Measurements from ENCODE around the gene SLC20A1. TPM values are rescaled to one million over a fixed set of nuclear protein-coding genes. Genes with fewer than 3 reads are reported as not detected.

SLC20A1 gene
- total RNA-seq, 1 donor from 2014 or later: 18.4 TPM

DNA sequence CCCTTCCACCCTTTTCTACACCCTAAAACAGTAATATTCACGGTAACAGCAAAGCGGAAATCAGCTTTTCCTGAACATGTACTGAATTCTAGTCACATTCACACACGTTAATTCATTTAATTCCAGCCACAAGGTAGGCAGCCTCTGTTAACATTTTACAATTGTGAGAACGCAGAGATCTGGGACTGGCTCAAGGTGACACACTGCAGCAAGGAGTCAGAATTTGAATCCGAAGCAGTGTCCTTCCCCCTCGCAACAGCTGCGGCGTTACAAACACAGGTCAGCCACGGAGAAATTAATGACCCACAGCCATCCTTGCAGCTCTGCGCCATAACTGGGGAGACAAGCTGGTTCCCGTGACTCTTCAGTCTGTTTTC lies 818 bp upstream of the SLC20A1 start:
- TF ChIP-seq, protein P1, sequence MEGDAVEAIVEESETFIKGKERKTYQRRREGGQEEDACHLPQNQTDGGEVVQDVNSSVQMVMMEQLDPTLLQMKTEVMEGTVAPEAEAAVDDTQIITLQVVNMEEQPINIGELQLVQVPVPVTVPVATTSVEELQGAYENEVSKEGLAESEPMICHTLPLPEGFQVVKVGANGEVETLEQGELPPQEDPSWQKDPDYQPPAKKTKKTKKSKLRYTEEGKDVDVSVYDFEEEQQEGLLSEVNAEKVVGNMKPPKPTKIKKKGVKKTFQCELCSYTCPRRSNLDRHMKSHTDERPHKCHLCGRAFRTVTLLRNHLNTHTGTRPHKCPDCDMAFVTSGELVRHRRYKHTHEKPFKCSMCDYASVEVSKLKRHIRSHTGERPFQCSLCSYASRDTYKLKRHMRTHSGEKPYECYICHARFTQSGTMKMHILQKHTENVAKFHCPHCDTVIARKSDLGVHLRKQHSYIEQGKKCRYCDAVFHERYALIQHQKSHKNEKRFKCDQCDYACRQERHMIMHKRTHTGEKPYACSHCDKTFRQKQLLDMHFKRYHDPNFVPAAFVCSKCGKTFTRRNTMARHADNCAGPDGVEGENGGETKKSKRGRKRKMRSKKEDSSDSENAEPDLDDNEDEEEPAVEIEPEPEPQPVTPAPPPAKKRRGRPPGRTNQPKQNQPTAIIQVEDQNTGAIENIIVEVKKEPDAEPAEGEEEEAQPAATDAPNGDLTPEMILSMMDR (IDR thresholded peaks at IDR 0.05): no peak
- no peaks in the 10 kb centered on the region for H3K27me3 ChIP-seq
- peaks cover 0 to 20% of the 10 kb centered on the region in 2 donors for H3K4me1 ChIP-seq
- H3K27ac ChIP-seq: peak overlapping the region; percentile 95 to 98
- intact Hi-C loops (cut with DNase I): loop anchor here (1.0 to 5.0 kb wide), 7 partner anchors 18 to 1523 kb away; partner anchors contain the start of genes BCL2L11, CHCHD5, POLR1B and TMEM87B
- H3K36me3 ChIP-seq: peaks cover 0 to 19% of the 10 kb centered on the region in 2 donors
- DNase-seq (ENCODE audit: low spot score in 2 of 2): no peak
- H3K9me3 ChIP-seq: no peaks in the 10 kb centered on the region
- H3K4me3 ChIP-seq: peak overlapping the region; percentile 74 to 96

DNA sequence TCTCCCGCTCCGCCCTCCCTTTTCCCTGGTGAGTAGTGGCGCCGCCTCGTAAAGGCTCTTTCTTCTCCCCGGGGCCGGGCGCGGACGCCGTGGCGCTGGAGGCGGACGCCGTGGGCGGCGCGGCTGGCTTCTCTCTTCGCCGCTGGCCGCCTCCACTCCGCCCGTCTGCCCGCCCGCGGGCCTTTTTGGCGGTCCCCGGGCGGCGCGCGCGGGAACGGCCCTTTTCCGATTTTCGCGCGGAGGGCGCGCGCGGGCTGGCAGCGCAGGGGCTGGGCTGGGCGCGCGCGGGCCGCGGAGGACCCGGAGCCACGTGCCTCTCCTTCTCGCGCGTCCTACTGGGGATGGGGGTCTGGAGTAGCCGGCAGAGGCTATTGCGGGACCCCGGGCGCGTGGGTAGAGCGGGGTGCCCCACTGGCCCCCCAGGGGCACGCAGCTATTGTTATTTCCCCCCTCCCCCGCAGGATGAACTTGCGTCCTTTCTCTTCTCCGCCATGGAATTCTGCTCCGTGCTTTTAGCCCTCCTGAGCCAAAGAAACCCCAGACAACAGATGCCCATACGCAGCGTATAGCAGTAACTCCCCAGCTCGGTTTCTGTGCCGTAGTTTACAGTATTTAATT lies 472 bp downstream of the SLC20A1 start:
- Histone ChIP-seq H3K9me3 (no peaks in the 10 kb centered on the region), H3K27ac (peak overlapping the region; percentile 95 to 98), H3K27me3 (no peaks in the 10 kb centered on the region), H3K36me3 (peaks cover 5 to 30% of the 10 kb centered on the region in 2 donors), H3K4me3 (peak overlapping the region; percentile 74 to 96), H3K4me1 (peaks cover 0 to 20% of the 10 kb centered on the region in 2 donors)
- TF ChIP-seq, protein P1 (IDR thresholded peaks at IDR 0.05): peak in 1 of 3 experiments; percentile 17
- DNase-seq (ENCODE audit: low spot score in 2 of 2): no peak
- intact Hi-C loops (cut with DNase I): loop anchor here (5.0 kb wide), 2 partner anchors 164 to 589 kb away; partner anchors contain the start of genes TMEM87B and TTL

DNA sequence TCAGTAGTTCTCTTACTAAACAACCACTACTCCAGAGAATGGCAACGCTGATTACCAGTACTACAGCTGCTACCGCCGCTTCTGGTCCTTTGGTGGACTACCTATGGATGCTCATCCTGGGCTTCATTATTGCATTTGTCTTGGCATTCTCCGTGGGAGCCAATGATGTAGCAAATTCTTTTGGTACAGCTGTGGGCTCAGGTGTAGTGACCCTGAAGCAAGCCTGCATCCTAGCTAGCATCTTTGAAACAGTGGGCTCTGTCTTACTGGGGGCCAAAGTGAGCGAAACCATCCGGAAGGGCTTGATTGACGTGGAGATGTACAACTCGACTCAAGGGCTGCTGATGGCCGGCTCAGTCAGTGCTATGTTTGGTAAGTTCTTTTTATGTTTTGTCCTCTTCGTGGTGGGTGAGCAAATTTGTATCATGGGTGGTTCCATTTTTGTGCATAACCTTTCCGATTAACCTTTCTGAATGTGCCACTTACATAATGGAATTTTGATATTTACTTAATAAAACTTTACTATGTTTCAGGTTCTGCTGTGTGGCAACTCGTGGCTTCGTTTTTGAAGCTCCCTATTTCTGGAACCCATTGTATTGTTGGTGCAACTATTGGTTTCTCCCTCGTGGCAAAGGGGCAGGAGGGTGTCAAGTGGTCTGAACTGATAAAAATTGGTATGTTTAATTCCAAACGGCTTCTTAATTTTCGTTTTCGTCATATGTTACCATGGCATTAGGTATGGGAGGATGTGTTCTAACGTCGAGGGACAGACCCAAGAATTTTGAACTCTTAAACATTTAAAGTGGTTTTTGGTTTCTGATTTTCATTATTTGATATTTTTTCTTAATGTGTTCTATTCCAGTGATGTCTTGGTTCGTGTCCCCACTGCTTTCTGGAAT lies 1.3 kb downstream of the SLC20A1 start:
- Histone ChIP-seq H3K27ac (peak overlapping the region; percentile 95 to 98), H3K4me1 (peaks cover 0 to 20% of the 10 kb centered on the region in 2 donors), H3K9me3 (no peaks in the 10 kb centered on the region), H3K36me3 (peaks cover 8 to 39% of the 10 kb centered on the region in 2 donors), H3K4me3 (peak overlapping the region; percentile 74 to 96), H3K27me3 (no peaks in the 10 kb centered on the region)
- intact Hi-C loops (cut with DNase I): loop anchor here (5.0 kb wide), 2 partner anchors 165 to 590 kb away; partner anchors contain the start of genes TMEM87B and TTL
- DNase-seq (ENCODE audit: low spot score in 2 of 2): no peak
- TF ChIP-seq, protein P1 (IDR thresholded peaks at IDR 0.05): no peak

DNA sequence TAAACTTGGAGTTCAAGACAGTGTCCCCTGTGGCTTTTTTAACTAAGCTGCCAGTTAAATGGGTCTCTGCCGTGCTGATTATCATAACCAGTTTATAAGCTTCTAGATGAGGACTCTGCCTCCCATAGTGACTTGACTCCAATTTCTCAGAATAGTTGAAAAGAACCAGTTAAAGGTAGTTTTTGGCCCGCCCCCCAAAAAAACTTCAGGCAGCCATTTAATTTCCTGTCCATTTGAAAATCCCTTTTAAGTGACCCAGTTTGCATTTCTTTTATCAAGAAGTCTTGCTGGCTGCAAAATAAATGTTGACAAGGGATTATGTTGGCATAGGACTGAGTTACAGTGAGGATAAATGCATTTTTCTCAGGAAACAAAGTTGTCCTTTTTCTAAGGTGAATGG lies 2.3 kb downstream of the SLC20A1 start:
- H3K27ac ChIP-seq: no peak overlapping the region
- H3K27me3 ChIP-seq: no peaks in the 10 kb centered on the region
- H3K4me3 ChIP-seq: peak overlapping the region in 1 of 2 donors; percentile 96
- intact Hi-C loops (cut with DNase I): loop anchor here (5.0 kb wide), 2 partner anchors 166 to 591 kb away; partner anchors contain the start of genes TMEM87B and TTL
- no peak for DNase-seq (ENCODE audit: low spot score in 2 of 2)
- TF ChIP-seq, protein P1 (IDR thresholded peaks at IDR 0.05): no peak
- peaks cover 0 to 20% of the 10 kb centered on the region in 2 donors for H3K4me1 ChIP-seq
- peaks cover 17 to 49% of the 10 kb centered on the region in 2 donors for H3K36me3 ChIP-seq
- no peaks in the 10 kb centered on the region for H3K9me3 ChIP-seq

DNA sequence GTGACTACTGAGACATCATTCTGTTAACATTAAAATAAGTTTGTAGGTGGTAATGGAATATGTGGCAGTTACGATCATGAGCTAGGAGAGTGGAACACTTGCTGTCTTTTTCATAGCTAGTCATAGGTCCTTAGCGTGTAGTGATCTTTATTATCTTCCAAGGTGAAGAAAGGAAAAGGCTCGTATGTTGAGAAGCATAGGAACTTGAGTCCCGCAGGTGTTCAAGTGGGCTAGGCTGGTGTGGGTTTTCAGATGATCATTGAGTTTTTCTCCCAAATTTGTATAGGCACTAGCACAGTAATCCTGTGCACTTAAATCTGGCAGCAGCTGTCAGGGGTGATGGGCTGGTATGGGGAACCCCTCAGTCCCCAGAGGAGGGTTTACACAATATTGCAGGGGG lies 10.9 kb downstream of the SLC20A1 start:
- Histone ChIP-seq H3K27ac (no peak overlapping the region), H3K9me3 (no peaks in the 10 kb centered on the region), H3K36me3 (peaks cover 70 to 93% of the 10 kb centered on the region in 2 donors), H3K27me3 (no peaks in the 10 kb centered on the region), H3K4me1 (no peaks in the 10 kb centered on the region), H3K4me3 (no peak overlapping the region)
- TF ChIP-seq, protein P1 (IDR thresholded peaks at IDR 0.05): no peak
- intact Hi-C loops (cut with DNase I): no loop called here
- DNase-seq (ENCODE audit: low spot score in 2 of 2): no peak
